H9 (cell line): Measurements from ENCODE around the gene SMPD2. TPM values are rescaled to one million over a fixed set of nuclear protein-coding genes. Genes with fewer than 3 reads are reported as not detected.

Experiments
- DNase-seq: peaks from one replicate; pipeline ENCODE4 v3.0.0-alpha.2; 2017
- H2AFZ ChIP-seq: one replicate; pipeline ENCODE4 v1.6.1; 2013; ENCODE audit warnings: mild to moderate bottlenecking, low read length, control low read depth, moderate library complexity
- H2AK5ac ChIP-seq: 2 replicates; pipeline ENCODE4 v1.6.1; 2013; ENCODE audit warnings: low read length, control low read depth, mixed read lengths; ENCODE audit not compliant: insufficient read length
- H2BK120ac ChIP-seq: one replicate; pipeline ENCODE4 v1.6.1; 2013; ENCODE audit warnings: low read depth, mild to moderate bottlenecking, low read length, control low read depth, inconsistent platforms; ENCODE audit not compliant: poor library complexity, severe bottlenecking
- H2BK12ac ChIP-seq: 2 replicates; pipeline ENCODE4 v1.6.1; 2013; ENCODE audit warnings: low read length, control low read depth, mixed read lengths, low read depth; ENCODE audit not compliant: insufficient read length
- H2BK15ac ChIP-seq: 2 replicates; pipeline ENCODE4 v1.6.1; 2013; ENCODE audit warnings: low read depth, low read length, control low read depth
- H2BK20ac ChIP-seq: one replicate; pipeline ENCODE4 v1.6.1; 2013; ENCODE audit warnings: low read depth, mild to moderate bottlenecking, low read length, control low read depth, inconsistent platforms; ENCODE audit not compliant: poor library complexity, severe bottlenecking
- H2BK5ac ChIP-seq: 2 replicates; pipeline ENCODE4 v1.6.1; 2013; ENCODE audit warnings: low read length, control low read depth, mixed read lengths; ENCODE audit not compliant: insufficient read length
- H3K14ac ChIP-seq: 2 replicates; pipeline ENCODE4 v1.6.1; 2013; ENCODE audit warnings: low read length, control low read depth; ENCODE audit not compliant: insufficient read depth
- H3K18ac ChIP-seq: 2 replicates; pipeline ENCODE4 v1.6.1; 2013; ENCODE audit warnings: low read depth, mild to moderate bottlenecking, mixed read lengths, low read length, control low read depth; ENCODE audit not compliant: insufficient read length
- H3K23ac ChIP-seq: 2 replicates; pipeline ENCODE4 v1.6.1; 2013; ENCODE audit warnings: low read length, control low read depth, mixed read lengths, low read depth; ENCODE audit not compliant: insufficient read length
- H3K23me2 ChIP-seq: 2 replicates; pipeline ENCODE4 v1.6.1; 2013; ENCODE audit warnings: low read depth, mild to moderate bottlenecking, mixed read lengths, low read length, control low read depth; ENCODE audit not compliant: insufficient read length, poor library complexity, severe bottlenecking
- H3K27ac ChIP-seq: 2 replicates; pipeline ENCODE4 v1.5.1; 2013; ENCODE audit warnings: low read length, control low read depth, mixed read lengths, low read depth; ENCODE audit not compliant: insufficient read length
- H3K27me3 ChIP-seq: 2 replicates; pipeline ENCODE4 v1.6.1; 2013; ENCODE audit warnings: low read length, control low read depth, inconsistent platforms; ENCODE audit not compliant: insufficient read depth
- H3K4ac ChIP-seq: 2 replicates; pipeline ENCODE4 v1.6.1; 2013; ENCODE audit warnings: low read depth, mild to moderate bottlenecking, control low read depth, inconsistent platforms, low read length, moderate library complexity
- H3K4me1 ChIP-seq: 2 replicates; pipeline ENCODE4 v1.6.1; 2013; ENCODE audit warnings: low read length, control low read depth, inconsistent platforms; ENCODE audit not compliant: insufficient read depth
- H3K4me2 ChIP-seq: 2 replicates; pipeline ENCODE4 v1.6.1; 2013; ENCODE audit warnings: low read length, control low read depth, mixed read lengths; ENCODE audit not compliant: insufficient read length, insufficient read depth
- H3K56ac ChIP-seq: 2 replicates; pipeline ENCODE4 v1.6.1; 2013; ENCODE audit warnings: low read depth, mild to moderate bottlenecking, mixed read lengths, low read length, control low read depth; ENCODE audit not compliant: insufficient read length
- H3K79me1 ChIP-seq: 2 replicates; pipeline ENCODE4 v1.6.1; 2013; ENCODE audit warnings: low read depth, mild to moderate bottlenecking, moderate library complexity, low read length, control low read depth, inconsistent platforms; ENCODE audit not compliant: insufficient read depth, poor library complexity, severe bottlenecking
- H3K79me2 ChIP-seq: 2 replicates; pipeline ENCODE4 v1.6.1; 2013; ENCODE audit warnings: low read length, control low read depth, inconsistent platforms; ENCODE audit not compliant: insufficient read depth
- H3K9ac ChIP-seq: 2 replicates; pipeline ENCODE4 v1.6.1; 2013; ENCODE audit warnings: low read length, control low read depth, mixed read lengths; ENCODE audit not compliant: insufficient read length; ENCODE audit errors: extremely low read depth
- H3K9me3 ChIP-seq: one replicate; pipeline ENCODE4 v1.6.1; 2013; ENCODE audit warnings: low read depth, low read length, inconsistent platforms; ENCODE audit not compliant: control insufficient read depth
- H3T11ph ChIP-seq: one replicate; pipeline ENCODE4 v1.6.1; 2013; ENCODE audit warnings: mild to moderate bottlenecking, low read length, control low read depth, inconsistent platforms
- H4K20me1 ChIP-seq: one replicate; pipeline ENCODE4 v1.6.1; 2013; ENCODE audit not compliant: control insufficient read depth, insufficient read length, insufficient read depth
- H4K5ac ChIP-seq: 2 replicates; pipeline ENCODE4 v1.6.1; 2013; ENCODE audit warnings: low read depth, mild to moderate bottlenecking, mixed read lengths, low read length, control low read depth; ENCODE audit not compliant: insufficient read length
- H4K8ac ChIP-seq: replicated peaks from 2 replicates; pipeline ENCODE4 v1.6.1; 2013; ENCODE audit warnings: low read length, control low read depth, mixed read lengths, low read depth; ENCODE audit not compliant: insufficient read length
- H4K91ac ChIP-seq: 2 replicates; pipeline ENCODE4 v1.6.1; 2013; ENCODE audit warnings: low read depth, mild to moderate bottlenecking, moderate library complexity, mixed read lengths, low read length, control low read depth; ENCODE audit not compliant: insufficient read length
- H3K27ac Mint-ChIP-seq, 3 experiments: 2 replicates in 2 of 3; 3 replicates in 1 of 3; pipeline ENCODE4 v1.8.0; 2020 to 2021; ENCODE audit warnings: mixed read lengths in 3 of 3, mild to moderate bottlenecking in 1 of 3, moderate library complexity in 1 of 3
- H3K27me3 Mint-ChIP-seq: 2 replicates; pipeline ENCODE4 v1.8.0; 2021; ENCODE audit warnings: low read depth, mild to moderate bottlenecking, moderate library complexity, mixed read lengths
- H3K36me3 Mint-ChIP-seq, 3 experiments: 2 replicates in 2 of 3; 3 replicates in 1 of 3; pipeline ENCODE4 v1.8.0; 2020 to 2021; ENCODE audit warnings: low read depth in 3 of 3, mixed read lengths in 3 of 3; ENCODE audit not compliant: insufficient read depth in 1 of 3
- H3K4me1 Mint-ChIP-seq, 2 experiments: 2 replicates each; pipeline ENCODE4 v1.8.0; 2020; ENCODE audit warnings: mixed read lengths in 2 of 2
- H3K4me3 Mint-ChIP-seq, 2 experiments: 2 replicates in 1 of 2; 3 replicates in 1 of 2; pipeline ENCODE4 v1.8.0; 2020 to 2021; ENCODE audit warnings: mild to moderate bottlenecking in 2 of 2, mixed read lengths in 2 of 2, moderate library complexity in 1 of 2
- H3K9me3 Mint-ChIP-seq, 2 experiments: 2 replicates in 1 of 2; 3 replicates in 1 of 2; pipeline ENCODE4 v1.8.0; 2020; ENCODE audit warnings: mild to moderate bottlenecking in 2 of 2, mixed read lengths in 2 of 2, moderate library complexity in 1 of 2
- CTCF ChIP-seq: fragments of 200-600 bp; sonication (generic); conservative IDR thresholded peaks from 3 replicates; pipeline ENCODE4 v1.8.0; 2021; ENCODE audit warnings: antibody characterized with exemption, mild to moderate bottlenecking
- WGBS: extraction: QIAGEN DNeasy Blood & Tissue Kit; methylation state at CpG from one replicate; pipeline ENCODE4 v1.1.7; 2013; ENCODE audit warnings: missing lambda C conversion rate, low lambda C conversion rate, mixed read lengths; ENCODE audit not compliant: insufficient read length; ENCODE audit errors: extremely low coverage; 5-methylcytosine and 5-hydroxymethylcytosine counted together
- total RNA-seq: library from RNA; stranded (reverse); gene quantifications from 2 replicates; pipeline ENCODE4 v1.2.1, GENCODE V29; 2021

The SMPD2 gene
- total RNA-seq, 1 experiment from 2014 or later: 13.0 TPM

- Histone ChIP-seq H2AK5ac (no peak overlapping the region), H2BK120ac (no peak overlapping the region), H3K23ac (no peak overlapping the region), H3T11ph (no peak overlapping the region), H2AFZ (no peak overlapping the region), H3K23me2 (no peaks in the 10 kb centered on the region), H4K8ac (no peak overlapping the region), H3K4me1 (no peaks in the 10 kb centered on the region), H3K4ac (no peak overlapping the region), H3K14ac (no peak overlapping the region), H2BK12ac (no peak overlapping the region), H2BK5ac (no peak overlapping the region), H3K79me1 (no peaks in the 10 kb centered on the region), H4K91ac (no peak overlapping the region), H3K79me2 (no peaks in the 10 kb centered on the region), H2BK15ac (no peak overlapping the region), H3K27me3 (no peaks in the 10 kb centered on the region), H3K56ac (no peak overlapping the region), H3K9me3 (no peaks in the 10 kb centered on the region), H3K18ac (no peak overlapping the region), H4K20me1 (no peaks in the 10 kb centered on the region), H3K9ac (no peak overlapping the region), H4K5ac (no peak overlapping the region), H3K27ac (no peak overlapping the region), H3K4me2 (no peak overlapping the region), H2BK20ac (no peak overlapping the region)
- H3K27ac Mint-ChIP-seq: peak overlapping the region in 2 of 3 experiments; percentile 25 to 85; a peak in 2 of 7 replicates
- TF ChIP-seq CTCF: no peak
- H3K4me1 Mint-ChIP-seq: no peaks in the 10 kb centered on the region
- no peaks in the 10 kb centered on the region for H3K27me3 Mint-ChIP-seq
- peaks cover 19 to 77% (median 57%) of the 10 kb centered on the region in 3 experiments for H3K36me3 Mint-ChIP-seq
- WGBS: no CpG with 5 or more reads among the region's 7 CpGs
- DNase-seq: no peak
- no peak overlapping the region for H3K4me3 Mint-ChIP-seq
- H3K9me3 Mint-ChIP-seq: no peaks in the 10 kb centered on the region; a peak in 1 of 5 replicates
These were observed 8.1 kb downstream of the SMPD2 start for GRCh38 chr6:109448615-109449014.
